Subcutaneous adipose tissue (tissue), 4 donors: ENCODE results near the gene RAB40C. TPM values are rescaled to one million over a fixed set of nuclear protein-coding genes. Genes with fewer than 3 reads are reported as not detected.

ENCODE experiments used
- CTCF ChIP-seq: fragments of 450-650 bp; IDR thresholded peaks from one replicate; pipeline ENCODE4 v1.5.1; 2016; ENCODE audit warnings: low read depth, mild to moderate bottlenecking, control low read depth, antibody characterized with exemption, moderate library complexity
- total RNA-seq, 4 donors: library from RNA; depleted of rRNA; stranded (reverse); fragments of >200 nt; gene quantifications; one replicate each; pipeline ENCODE4 v1.1.0, GENCODE V29; 2016

Gene RAB40C
- total RNA-seq, 4 donors from 2014 or later = 7.7 to 32.2 (median 12.3) TPM

- no peak for TF ChIP-seq CTCF
Measured at GRCh38 chr16:549544-550263, 40.2 kb upstream of the RAB40C start.

GRCh38 chr16:551210-551609 lies 38.7 kb upstream of the RAB40C start:
- TF ChIP-seq CTCF = no peak

- no peak for TF ChIP-seq CTCF
Measured at GRCh38 chr16:552171-552570, 37.7 kb upstream of the RAB40C start.

- no peak for TF ChIP-seq CTCF
Measured at GRCh38 chr16:553601-554296, 36.1 kb upstream of the RAB40C start.

GRCh38 chr16:554297-554621 lies 35.6 kb upstream of the RAB40C start:
- no peak for TF ChIP-seq CTCF

GRCh38 chr16:554640-555365 lies 35.1 kb upstream of the RAB40C start:
- no peak for TF ChIP-seq CTCF
